Common myeloid progenitor, CD34-positive (primary cell): ENCODE results near the gene ARHGAP10.
A peak's percentile ranks its signal among the peaks of the same experiment; 100 is the strongest.

Experiments
- CTCF ChIA-PET: fragments of 350-600 bp; sonication (Branson Sonifier 250); formaldehyde crosslinking; loops from one replicate; lab custom pipeline; 2021; ENCODE audit warnings: antibody characterized with exemption; lab: Charles Lee
- POLR2A ChIA-PET: fragments of 350-600 bp; sonication (Branson Sonifier 250); formaldehyde crosslinking; loops from one replicate; lab custom pipeline; 2021; ENCODE audit warnings: antibody characterized with exemption; lab: Charles Lee
- DNase-seq, 3 donors: peaks; one replicate each; pipeline versions ENCODE4 v3.0.0 to v3.0.0-alpha.2; 2013
- H3K27ac ChIP-seq, 2 experiments: 1 replicate in 1 of 2; 2 replicates in 1 of 2; pipeline ENCODE4 v1.7.0; 2013; ENCODE audit warnings: inconsistent platforms in 2 of 2, low read length in 2 of 2, mild to moderate bottlenecking in 2 of 2, low read depth in 1 of 2, moderate library complexity in 1 of 2; ENCODE audit not compliant: severe bottlenecking in 2 of 2, insufficient read depth in 1 of 2, poor library complexity in 1 of 2
- H3K27me3 ChIP-seq, 5 experiments: replicated peaks in 2 of 5; 1 replicate in 3 of 5; 2 replicates in 2 of 5; pipeline versions ENCODE4 v1.6.1 to v1.7.0; 2013; ENCODE audit warnings: low read length in 4 of 5, mild to moderate bottlenecking in 2 of 5, moderate library complexity in 2 of 5, inconsistent platforms in 1 of 5; ENCODE audit not compliant: insufficient read depth in 5 of 5, control insufficient read depth in 4 of 5
- H3K36me3 ChIP-seq, 4 experiments: 1 replicate in 2 of 4; 2 replicates in 2 of 4; pipeline versions ENCODE4 v1.6.1 to v1.7.0; 2013; ENCODE audit warnings: low read length in 3 of 4, control low read depth in 1 of 4, mild to moderate bottlenecking in 1 of 4; ENCODE audit not compliant: control insufficient read depth in 4 of 4, insufficient read depth in 4 of 4
- H3K4me1 ChIP-seq, 4 experiments: 1 replicate in 3 of 4; 2 replicates in 1 of 4; pipeline versions ENCODE4 v1.6.1 to v1.7.1; 2013; ENCODE audit warnings: low read length in 3 of 4, mild to moderate bottlenecking in 3 of 4, control low read depth in 1 of 4, inconsistent platforms in 1 of 4, moderate library complexity in 1 of 4; ENCODE audit not compliant: control insufficient read depth in 4 of 4, insufficient read depth in 4 of 4; ENCODE audit errors: control extremely low read depth in 1 of 4
- H3K4me3 ChIP-seq, 7 experiments: 1 replicate in 4 of 7; 2 replicates in 3 of 7; pipeline versions ENCODE4 v1.5.1 to v1.7.0; 2013; ENCODE audit warnings: mild to moderate bottlenecking in 7 of 7, low read length in 6 of 7, moderate library complexity in 6 of 7, inconsistent platforms in 2 of 7, low read depth in 2 of 7, control low read depth in 1 of 7; ENCODE audit not compliant: insufficient read depth in 4 of 7, control insufficient read depth in 1 of 7; ENCODE audit errors: extremely low read depth in 1 of 7
- H3K9me3 ChIP-seq, 5 experiments: 1 replicate in 4 of 5; 2 replicates in 1 of 5; pipeline versions ENCODE4 v1.6.1 to v1.7.1; 2013; ENCODE audit warnings: low read length in 4 of 5, mild to moderate bottlenecking in 2 of 5, inconsistent platforms in 1 of 5, low read depth in 1 of 5, moderate library complexity in 1 of 5; ENCODE audit not compliant: control insufficient read depth in 4 of 5, insufficient read depth in 2 of 5; ENCODE audit errors: control extremely low read depth in 1 of 5
- WGBS: methylation state at CpG from one replicate; pipeline ENCODE4 v1.1.5; 2013; ENCODE audit not compliant: insufficient coverage; 5-methylcytosine and 5-hydroxymethylcytosine counted together

ARHGAP10 gene

GRCh38 chr4:147732518-147733235 lies 789 bp downstream of the ARHGAP10 start:
- H3K4me1 ChIP-seq: peaks cover 9 to 28% (median 19%) of the 10 kb centered on the region in 4 experiments
- POLR2A ChIA-PET: no interaction called here

GRCh38 chr4:147733716-147734344 lies 1.9 kb downstream of the ARHGAP10 start:
- WGBS: 87% methylated on average over 3 of the region's 5 CpGs

More at GRCh38 chr4:147732518-147733235, 789 bp downstream of the ARHGAP10 start:
- H3K9me3 ChIP-seq: no peaks in the 10 kb centered on the region
- peak overlapping the region; percentile 80 to 92 (median 87) for H3K4me3 ChIP-seq
- H3K36me3 ChIP-seq: no peaks in the 10 kb centered on the region
- 0% methylated on average over 30 of the region's 38 CpGs for WGBS
- no peak overlapping the region for H3K27ac ChIP-seq
- peaks cover 0 to 20% (median 5%) of the 10 kb centered on the region in 5 experiments for H3K27me3 ChIP-seq
- CTCF ChIA-PET: interaction anchor here (0.8 to 6.6 kb wide), 6 partner anchors 23 to 133 kb away, joined by 3 to 45 read pairs (median 4); partner anchors contain the start of gene TMEM184C
- DNase-seq: peak in 2 of 3 donors; percentile 37 to 42

GRCh38 chr4:147734496-147734895 lies 2.6 kb downstream of the ARHGAP10 start:
- Histone ChIP-seq H3K9me3 (no peaks in the 10 kb centered on the region), H3K27me3 (peaks cover 0 to 20% (median 5%) of the 10 kb centered on the region in 5 experiments), H3K4me1 (peaks cover 9 to 28% (median 19%) of the 10 kb centered on the region in 4 experiments), H3K27ac (no peak overlapping the region), H3K4me3 (no peak overlapping the region), H3K36me3 (no peaks in the 10 kb centered on the region)
- POLR2A ChIA-PET: no interaction called here
- no peak for DNase-seq
- 94% methylated on average over 2 of the region's 3 CpGs for WGBS
- CTCF ChIA-PET: interaction anchor here (0.9 to 6.6 kb wide), 2 partner anchors 10 to 131 kb away, joined by 3 to 45 read pairs; no protein-coding TSS in a partner anchor

More at GRCh38 chr4:147733716-147734344, 1.9 kb downstream of the ARHGAP10 start:
- no peak for DNase-seq
- Histone ChIP-seq H3K4me3 (peak overlapping the region in 1 of 7 experiments; percentile 92), H3K9me3 (no peaks in the 10 kb centered on the region), H3K27ac (no peak overlapping the region), H3K36me3 (no peaks in the 10 kb centered on the region), H3K4me1 (peaks cover 9 to 28% (median 19%) of the 10 kb centered on the region in 4 experiments), H3K27me3 (peaks cover 0 to 20% (median 5%) of the 10 kb centered on the region in 5 experiments)
- POLR2A ChIA-PET: no interaction called here
- CTCF ChIA-PET: interaction anchor here (0.9 to 6.6 kb wide), 2 partner anchors 10 to 131 kb away, joined by 3 to 45 read pairs; no protein-coding TSS in a partner anchor

GRCh38 chr4:147735413-147736301 lies 3.8 kb downstream of the ARHGAP10 start:
- Histone ChIP-seq H3K27me3 (peaks cover 0 to 20% (median 5%) of the 10 kb centered on the region in 5 experiments), H3K9me3 (no peaks in the 10 kb centered on the region), H3K4me3 (no peak overlapping the region), H3K4me1 (peaks cover 9 to 28% (median 19%) of the 10 kb centered on the region in 4 experiments), H3K27ac (no peak overlapping the region), H3K36me3 (no peaks in the 10 kb centered on the region)
- 100% methylated on average over 4 of the region's 6 CpGs for WGBS
- ChIA-PET CTCF (no interaction called here), POLR2A (no interaction called here)
- DNase-seq: no peak

GRCh38 chr4:147736458-147736857 lies 4.6 kb downstream of the ARHGAP10 start:
- Histone ChIP-seq H3K4me1 (peaks cover 7 to 22% (median 13%) of the 10 kb centered on the region in 4 experiments), H3K27me3 (peaks cover 0 to 20% (median 5%) of the 10 kb centered on the region in 5 experiments), H3K36me3 (no peaks in the 10 kb centered on the region), H3K27ac (no peak overlapping the region), H3K9me3 (no peaks in the 10 kb centered on the region), H3K4me3 (no peak overlapping the region)
- ChIA-PET CTCF (no interaction called here), POLR2A (no interaction called here)
- DNase-seq: no peak
- 97% methylated on average over 3 of the region's 3 CpGs for WGBS

GRCh38 chr4:147737623-147738022 lies 5.7 kb downstream of the ARHGAP10 start:
- no peaks in the 10 kb centered on the region for H3K36me3 ChIP-seq
- no peak overlapping the region for H3K27ac ChIP-seq
- peaks cover 0 to 20% (median 5%) of the 10 kb centered on the region in 5 experiments for H3K27me3 ChIP-seq
- no peak for DNase-seq
- ChIA-PET CTCF (no interaction called here), POLR2A (no interaction called here)
- 100% methylated on average over 1 of the region's 2 CpGs for WGBS
- no peaks in the 10 kb centered on the region for H3K9me3 ChIP-seq
- H3K4me3 ChIP-seq: no peak overlapping the region
- H3K4me1 ChIP-seq: peaks cover 7 to 21% (median 11%) of the 10 kb centered on the region in 4 experiments
